GM12801 (cell line): ENCODE results near the gene NMU.

Experiments
- TF ChIP-seq, protein P1 (sequence below): IDR thresholded peaks from one replicate; pipeline ENCODE4 v1.5.1; 2011; ENCODE audit warnings: control low read depth; ENCODE audit not compliant: insufficient read length; ENCODE audit errors: extremely low read depth

The NMU gene

GRCh38 chr4:55670695-55671094, 34.6 kb upstream of the NMU start:
- TF ChIP-seq, protein P1, sequence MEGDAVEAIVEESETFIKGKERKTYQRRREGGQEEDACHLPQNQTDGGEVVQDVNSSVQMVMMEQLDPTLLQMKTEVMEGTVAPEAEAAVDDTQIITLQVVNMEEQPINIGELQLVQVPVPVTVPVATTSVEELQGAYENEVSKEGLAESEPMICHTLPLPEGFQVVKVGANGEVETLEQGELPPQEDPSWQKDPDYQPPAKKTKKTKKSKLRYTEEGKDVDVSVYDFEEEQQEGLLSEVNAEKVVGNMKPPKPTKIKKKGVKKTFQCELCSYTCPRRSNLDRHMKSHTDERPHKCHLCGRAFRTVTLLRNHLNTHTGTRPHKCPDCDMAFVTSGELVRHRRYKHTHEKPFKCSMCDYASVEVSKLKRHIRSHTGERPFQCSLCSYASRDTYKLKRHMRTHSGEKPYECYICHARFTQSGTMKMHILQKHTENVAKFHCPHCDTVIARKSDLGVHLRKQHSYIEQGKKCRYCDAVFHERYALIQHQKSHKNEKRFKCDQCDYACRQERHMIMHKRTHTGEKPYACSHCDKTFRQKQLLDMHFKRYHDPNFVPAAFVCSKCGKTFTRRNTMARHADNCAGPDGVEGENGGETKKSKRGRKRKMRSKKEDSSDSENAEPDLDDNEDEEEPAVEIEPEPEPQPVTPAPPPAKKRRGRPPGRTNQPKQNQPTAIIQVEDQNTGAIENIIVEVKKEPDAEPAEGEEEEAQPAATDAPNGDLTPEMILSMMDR: no peak

DNA sequence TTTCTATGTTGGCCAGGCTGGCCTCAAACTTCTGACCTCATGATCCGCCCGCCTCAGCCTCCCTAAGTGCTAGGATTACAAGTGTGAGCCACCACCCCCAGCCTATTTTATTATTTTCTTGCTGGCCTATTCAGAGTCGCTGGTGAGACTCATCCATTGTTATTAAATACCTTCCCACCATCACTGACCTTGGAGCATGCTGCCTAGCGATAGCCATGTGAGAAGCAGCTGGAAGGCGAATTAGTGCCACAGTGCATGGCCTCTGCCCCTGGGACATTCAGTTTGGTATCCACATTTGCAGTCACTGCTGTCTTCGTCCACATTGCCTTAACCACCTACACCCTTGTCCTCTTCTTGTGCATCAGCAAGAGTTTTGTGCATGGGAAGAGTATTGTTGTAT, 32.4 kb upstream of the NMU start:
- TF ChIP-seq, protein P1: no peak

- TF ChIP-seq, protein P1: no peak
These were observed 30.4 kb upstream of the NMU start for GRCh38 chr4:55666535-55666934.

DNA sequence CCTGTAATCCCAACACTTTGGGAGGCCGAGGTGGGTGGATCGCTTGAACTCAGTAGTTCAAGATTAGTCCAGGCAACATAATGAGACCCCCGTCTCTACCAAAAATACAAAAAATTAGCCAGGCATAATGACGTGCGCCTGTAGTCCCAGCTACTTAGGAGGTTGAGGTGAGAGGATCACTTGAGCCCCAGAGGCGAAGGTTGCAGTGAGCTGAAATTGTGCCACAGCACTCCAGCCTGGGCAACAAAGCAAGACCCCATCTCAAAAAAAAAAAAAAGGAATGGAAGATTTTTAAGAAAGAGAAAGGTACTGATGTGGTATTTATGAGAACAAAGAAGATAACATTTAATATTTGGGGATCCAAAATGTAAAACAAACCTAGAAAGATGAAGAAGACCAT, 27.0 kb upstream of the NMU start:
- TF ChIP-seq, protein P1: no peak

- TF ChIP-seq, protein P1: no peak
These were observed 25.4 kb upstream of the NMU start for GRCh38 chr4:55661398-55662056.

DNA sequence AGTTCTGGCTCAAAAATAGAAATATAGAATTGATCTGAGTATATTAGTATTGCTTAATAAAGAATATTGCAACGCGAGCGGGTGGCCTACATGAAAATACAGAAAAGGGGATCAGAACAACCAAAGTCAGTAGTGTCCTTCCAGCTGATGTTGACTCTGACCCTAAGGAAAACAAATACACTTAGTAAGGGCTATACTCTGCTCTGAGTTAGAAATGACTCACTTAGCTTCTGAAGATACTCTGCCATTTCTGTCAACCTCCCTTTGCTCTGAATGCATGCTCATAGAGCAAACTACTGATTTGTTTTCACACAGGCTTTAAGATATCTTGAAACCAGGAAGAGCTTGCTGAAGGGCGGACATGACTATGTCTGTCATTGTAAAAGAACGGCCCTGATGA, 22.6 kb upstream of the NMU start:
- TF ChIP-seq, protein P1: no peak

DNA sequence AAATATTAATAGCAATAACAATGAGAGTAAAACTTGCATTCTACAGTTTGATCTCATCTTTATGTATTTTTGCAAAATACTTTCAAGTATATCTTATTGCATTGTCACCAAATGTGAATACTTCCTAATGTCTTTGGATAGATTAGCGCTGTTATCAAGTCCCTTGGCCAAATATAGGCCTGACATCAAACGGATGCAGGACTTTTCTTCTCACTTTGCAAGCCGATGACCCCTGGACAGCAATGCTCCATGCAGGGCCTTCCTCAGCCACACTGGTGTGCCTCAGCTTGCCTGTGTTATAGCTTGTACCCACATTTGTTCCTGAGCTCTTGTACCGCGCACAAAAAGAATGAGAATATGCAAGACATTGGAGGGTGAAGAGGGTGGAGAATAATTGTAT, 18.0 kb upstream of the NMU start:
- TF ChIP-seq, protein P1: no peak
